ENCODE measurements around the gene PRR12.

The PRR12 gene

GRCh38 chr19:49570138-49570856 is 20.7 kb upstream of the PRR12 start:
- Histone ChIP-seq H3K27me3 (no peaks in the 10 kb centered on the region), H3K9me3 (no peaks in the 10 kb centered on the region), H3K4me3 (ENCODE audit: low read depth, low read length) (no peak overlapping the region), H3K36me3 (peaks cover 11% of the 10 kb centered on the region), H3K4me1 (peaks cover 4% of the 10 kb centered on the region; the same call in 1 of the 2 replicates)
- DNase-seq = peak; percentile 75
- TF ChIP-seq, protein P1, sequence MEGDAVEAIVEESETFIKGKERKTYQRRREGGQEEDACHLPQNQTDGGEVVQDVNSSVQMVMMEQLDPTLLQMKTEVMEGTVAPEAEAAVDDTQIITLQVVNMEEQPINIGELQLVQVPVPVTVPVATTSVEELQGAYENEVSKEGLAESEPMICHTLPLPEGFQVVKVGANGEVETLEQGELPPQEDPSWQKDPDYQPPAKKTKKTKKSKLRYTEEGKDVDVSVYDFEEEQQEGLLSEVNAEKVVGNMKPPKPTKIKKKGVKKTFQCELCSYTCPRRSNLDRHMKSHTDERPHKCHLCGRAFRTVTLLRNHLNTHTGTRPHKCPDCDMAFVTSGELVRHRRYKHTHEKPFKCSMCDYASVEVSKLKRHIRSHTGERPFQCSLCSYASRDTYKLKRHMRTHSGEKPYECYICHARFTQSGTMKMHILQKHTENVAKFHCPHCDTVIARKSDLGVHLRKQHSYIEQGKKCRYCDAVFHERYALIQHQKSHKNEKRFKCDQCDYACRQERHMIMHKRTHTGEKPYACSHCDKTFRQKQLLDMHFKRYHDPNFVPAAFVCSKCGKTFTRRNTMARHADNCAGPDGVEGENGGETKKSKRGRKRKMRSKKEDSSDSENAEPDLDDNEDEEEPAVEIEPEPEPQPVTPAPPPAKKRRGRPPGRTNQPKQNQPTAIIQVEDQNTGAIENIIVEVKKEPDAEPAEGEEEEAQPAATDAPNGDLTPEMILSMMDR (IDR thresholded peaks at IDR 0.05; ENCODE audit: low read depth, low read length) = peak; percentile 100

DNA sequence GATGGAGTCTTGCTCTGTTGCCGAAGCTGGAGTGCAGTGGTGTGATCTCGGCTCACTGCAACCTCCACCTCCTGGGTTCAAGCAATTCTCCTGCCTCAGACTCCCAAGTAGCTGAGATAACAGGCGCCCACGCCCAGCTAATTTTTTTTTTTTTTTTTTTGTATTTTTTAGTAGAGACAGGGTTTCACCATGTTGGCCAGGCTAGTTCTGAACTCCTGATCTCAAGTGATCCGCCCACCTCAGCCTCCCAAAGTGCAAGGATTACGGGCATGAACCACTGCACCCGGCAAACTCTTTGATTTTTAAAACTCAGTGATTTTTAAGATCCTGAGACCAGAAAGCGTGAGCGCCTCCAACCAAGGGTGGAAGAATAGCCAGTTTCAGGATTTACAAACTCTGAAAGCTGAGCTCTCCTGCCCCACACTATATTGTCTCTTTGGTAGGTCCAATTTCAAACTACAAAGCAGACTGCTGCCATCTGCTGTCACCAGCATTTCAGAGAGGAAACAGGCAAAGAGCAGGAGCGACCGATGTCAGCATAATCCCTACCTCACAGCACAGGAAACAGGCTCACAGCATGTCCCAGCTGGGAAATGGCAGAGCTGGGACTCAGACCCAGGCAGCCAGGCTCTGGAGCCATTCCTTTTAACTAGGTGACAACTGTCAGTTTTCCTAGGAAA is 19.8 kb upstream of the PRR12 start:
- TF ChIP-seq, protein P1 (IDR thresholded peaks at IDR 0.05; ENCODE audit: low read depth, low read length) = peak; percentile 55
- Histone ChIP-seq H3K4me3 (ENCODE audit: low read depth, low read length) (no peak overlapping the region), H3K4me1 (peaks cover 4% of the 10 kb centered on the region; the same call in 1 of the 2 replicates), H3K27me3 (no peaks in the 10 kb centered on the region), H3K9me3 (no peaks in the 10 kb centered on the region), H3K36me3 (peaks cover 17% of the 10 kb centered on the region)
- peak; percentile 63 for DNase-seq

DNA sequence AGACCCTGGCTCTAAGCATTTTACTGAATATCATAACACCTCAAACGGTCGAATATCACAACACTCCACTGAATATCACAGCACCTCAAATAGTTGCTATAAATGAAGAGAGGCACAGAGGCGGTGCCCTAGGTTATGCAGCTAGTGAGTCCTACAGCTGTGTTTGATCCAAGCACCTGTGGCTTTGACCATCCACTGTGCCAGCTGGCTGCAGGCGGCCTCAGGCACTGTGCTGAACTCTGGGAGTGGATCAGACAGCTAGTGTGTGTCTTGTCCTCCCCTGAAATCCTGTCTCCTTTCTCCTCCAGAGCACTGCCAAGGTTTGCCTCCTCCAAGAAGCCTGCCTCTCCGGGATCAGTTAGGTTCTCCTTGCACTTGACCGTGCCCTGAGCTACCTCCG is 18.0 kb upstream of the PRR12 start:
- TF ChIP-seq, protein P1 (IDR thresholded peaks at IDR 0.05; ENCODE audit: low read depth, low read length) = no peak

DNA sequence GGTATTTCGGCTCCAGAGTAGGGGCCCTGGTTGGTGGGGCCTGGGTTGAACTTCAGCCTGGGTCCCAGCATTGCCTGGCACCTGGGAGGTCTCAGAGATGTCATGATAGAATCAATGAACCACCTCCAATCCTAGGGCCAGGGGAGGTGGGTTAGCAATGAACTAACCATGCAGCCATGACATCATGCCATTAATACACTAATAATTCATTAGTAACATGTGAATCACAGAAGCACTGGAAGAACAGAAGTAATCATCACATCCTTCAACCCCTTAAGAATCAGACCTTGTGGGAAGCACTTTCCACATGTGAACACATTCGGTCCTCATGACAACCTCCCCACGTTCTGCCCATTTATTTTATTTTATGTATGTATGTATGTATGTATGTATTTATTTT is 17.6 kb upstream of the PRR12 start:
- H3K9me3 ChIP-seq = no peaks in the 10 kb centered on the region
- TF ChIP-seq, protein P1 (IDR thresholded peaks at IDR 0.05; ENCODE audit: low read depth, low read length) = no peak
- no peak for DNase-seq
- H3K4me1 ChIP-seq = peaks cover 4% of the 10 kb centered on the region; the same call in 1 of the 2 replicates
- H3K4me3 ChIP-seq (ENCODE audit: low read depth, low read length) = no peak overlapping the region
- peaks cover 21% of the 10 kb centered on the region for H3K36me3 ChIP-seq
- no peaks in the 10 kb centered on the region for H3K27me3 ChIP-seq

More for the DNA sequence above, 18.0 kb upstream of the PRR12 start:
- H3K36me3 ChIP-seq = peaks cover 21% of the 10 kb centered on the region
- H3K4me3 ChIP-seq (ENCODE audit: low read depth, low read length) = no peak overlapping the region
- DNase-seq = no peak
- no peaks in the 10 kb centered on the region for H3K27me3 ChIP-seq
- no peaks in the 10 kb centered on the region for H3K9me3 ChIP-seq
- peaks cover 4% of the 10 kb centered on the region; the same call in 1 of the 2 replicates for H3K4me1 ChIP-seq

DNA sequence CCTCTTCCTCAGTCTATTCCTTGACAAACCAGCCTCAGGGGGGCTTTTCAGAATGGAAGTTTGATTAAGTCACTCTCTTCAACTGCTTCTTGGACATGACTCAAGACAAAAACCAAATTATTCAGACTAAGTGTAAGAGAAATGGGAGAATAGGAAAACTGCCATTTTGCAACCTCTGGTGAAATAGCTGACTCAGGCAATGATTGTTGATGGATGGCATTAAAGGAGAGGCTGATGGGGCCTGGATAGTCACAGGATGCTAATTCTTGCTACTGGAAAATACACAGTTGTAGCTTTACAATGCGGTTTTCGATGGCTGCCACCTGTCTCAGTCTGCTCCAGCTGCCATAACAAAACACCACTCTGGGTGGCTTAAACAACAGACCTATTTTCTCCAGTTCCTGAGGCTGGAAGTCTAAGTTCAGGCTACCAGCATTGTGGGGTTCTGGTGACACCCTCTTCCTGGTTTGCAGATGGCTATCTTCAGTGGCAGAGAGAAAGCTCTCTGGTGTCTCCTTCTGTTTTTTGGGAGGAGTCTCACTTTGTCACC is 16.7 kb upstream of the PRR12 start:
- DNase-seq = no peak
- H3K4me1 ChIP-seq = peaks cover 4% of the 10 kb centered on the region; the same call in 1 of the 2 replicates

More for the DNA sequence above, 16.7 kb upstream of the PRR12 start:
- Histone ChIP-seq H3K27me3 (no peaks in the 10 kb centered on the region), H3K9me3 (no peaks in the 10 kb centered on the region), H3K4me3 (ENCODE audit: low read depth, low read length) (no peak overlapping the region), H3K36me3 (peaks cover 21% of the 10 kb centered on the region)
- TF ChIP-seq, protein P1 (IDR thresholded peaks at IDR 0.05; ENCODE audit: low read depth, low read length) = no peak
